Ovary (tissue), 3 donors: ENCODE measurements around the gene ALDH1A3.
A peak's percentile ranks its signal among the peaks of the same experiment; 100 is the strongest.

Experiments
- CTCF ChIP-seq, 3 donors: fragments of 450-650 bp in 2 of 3; fragments of 200-600 bp in 1 of 3; IDR thresholded peaks; one replicate each; pipeline versions ENCODE4 v1.5.1 to v1.8.0; 2016 to 2022; ENCODE audit warnings: antibody characterized with exemption in 3 of 3, mild to moderate bottlenecking in 1 of 3
- EP300 ChIP-seq: sonication (generic); formaldehyde crosslinking; IDR thresholded peaks from one replicate; pipeline ENCODE4 v1.6.1; 2017; ENCODE audit warnings: antibody characterized with exemption
- POLR2A ChIP-seq: fragments of 450-650 bp; IDR thresholded peaks from one replicate; pipeline ENCODE4 v1.6.1; 2017; ENCODE audit warnings: antibody characterized with exemption, mild to moderate bottlenecking, moderate library complexity
- donor health status: DM: no; HTN: no; CAD: no.

- TF ChIP-seq EP300: no peak
- TF ChIP-seq CTCF (IDR thresholded peaks at IDR 0.05): peak in 1 of 3 donors; percentile 12
- TF ChIP-seq POLR2A: no peak
Measured at GRCh38 chr15:100918690-100919480, 39.3 kb downstream of the ALDH1A3 start, which contains the start of gene LRRK1.
